B cell (primary cell): ENCODE data around the gene PIM1. TPM values are rescaled to one million over a fixed set of nuclear protein-coding genes. Genes with fewer than 3 reads are reported as not detected.

ENCODE experiments used
- ATAC-seq: fragments of 200-7000 bp; cut with Tn5 transposase; one replicate; pipeline ENCODE4 v1.10.0; 2021; ENCODE audit warnings: low read depth, mild to moderate bottlenecking, moderate number of reproducible peaks, moderate library complexity
- CTCF ChIA-PET: fragments of 350-600 bp; sonication (Branson Sonifier 250); formaldehyde crosslinking; loops from one replicate; lab custom pipeline; 2021; ENCODE audit warnings: antibody characterized with exemption, inconsistent platforms; lab: Charles Lee
- POLR2A ChIA-PET: fragments of 350-600 bp; sonication (Branson Sonifier 250); formaldehyde crosslinking; loops from one replicate; lab custom pipeline; 2021; ENCODE audit warnings: antibody characterized with exemption; lab: Charles Lee
- DNase-seq: peaks from one replicate; pipeline ENCODE4 v3.0.0; 2013
- H2AFZ ChIP-seq: 2 replicates; pipeline ENCODE4 v1.6.1; 2012; ENCODE audit warnings: mild to moderate bottlenecking, low read depth, low read length; ENCODE audit not compliant: insufficient read depth, poor library complexity, severe bottlenecking
- H3K27ac ChIP-seq, 2 donors: 1 replicate in 1 of 2; 2 replicates in 1 of 2; pipeline ENCODE4 v1.5.1; 2012 to 2013; ENCODE audit warnings: low read length in 2 of 2, mild to moderate bottlenecking in 2 of 2, moderate library complexity in 1 of 2
- H3K27me3 ChIP-seq, 4 experiments: fragments of 200-600 bp in 1 of 4; sonication (generic) in 1 of 4; replicated peaks in 1 of 4; 1 replicate in 2 of 4; 2 replicates in 2 of 4; pipeline versions ENCODE4 v1.6.1 to v1.7.0; 2013 to 2016; ENCODE audit warnings: low read length in 3 of 4, mild to moderate bottlenecking in 2 of 4, mixed read lengths in 1 of 4, moderate library complexity in 1 of 4; ENCODE audit not compliant: insufficient read depth in 4 of 4, control insufficient read depth in 3 of 4; ENCODE audit errors: control extremely low read depth in 1 of 4
- H3K36me3 ChIP-seq, 2 experiments: replicated peaks in 1 of 2; 1 replicate in 1 of 2; 2 replicates in 1 of 2; pipeline versions ENCODE4 v1.6.1 to v1.7.1; 2013; ENCODE audit warnings: low read length in 1 of 2; ENCODE audit not compliant: insufficient read depth in 2 of 2, control insufficient read depth in 1 of 2; ENCODE audit errors: control extremely low read depth in 1 of 2, extremely low read depth in 1 of 2
- H3K4me1 ChIP-seq, 2 donors: fragments of 200-600 bp in 1 of 2; sonication (generic) in 1 of 2; 1 replicate in 1 of 2; 2 replicates in 1 of 2; pipeline versions ENCODE4 v1.5.1 to v1.6.1; 2013 to 2017; ENCODE audit warnings: low read length in 2 of 2; ENCODE audit not compliant: control insufficient read depth in 2 of 2, insufficient read depth in 2 of 2
- H3K4me2 ChIP-seq: replicated peaks from 2 replicates; pipeline ENCODE3; 2012; ENCODE audit warnings: mild to moderate bottlenecking, low read depth, low read length; ENCODE audit not compliant: poor library complexity, severe bottlenecking
- H3K4me3 ChIP-seq, 5 experiments: fragments of 200-600 bp in 1 of 5; sonication (generic) in 1 of 5; 1 replicate in 3 of 5; 2 replicates in 2 of 5; pipeline versions ENCODE4 v1.5.1 to v1.7.0; 2011 to 2016; ENCODE audit warnings: low read length in 4 of 5, mild to moderate bottlenecking in 4 of 5, low read depth in 2 of 5, control low read depth in 1 of 5, moderate library complexity in 1 of 5; ENCODE audit not compliant: insufficient read depth in 1 of 5; ENCODE audit errors: control extremely low read depth in 1 of 5, extremely low read depth in 1 of 5
- H3K79me2 ChIP-seq: fragments of 200-600 bp; sonication (generic); one replicate; pipeline ENCODE4 v1.6.0; 2016; ENCODE audit warnings: low read length; ENCODE audit not compliant: control insufficient read depth, insufficient read depth
- H3K9ac ChIP-seq: fragments of 200-600 bp; sonication (generic); 2 replicates; pipeline ENCODE4 v1.6.1; 2017; ENCODE audit warnings: mild to moderate bottlenecking, low read length, moderate library complexity
- H3K9me3 ChIP-seq, 3 donors: one replicate each; pipeline versions ENCODE4 v1.6.1 to v1.7.1; 2013; ENCODE audit warnings: low read length in 2 of 3; ENCODE audit not compliant: control insufficient read depth in 2 of 3, insufficient read depth in 1 of 3; ENCODE audit errors: control extremely low read depth in 1 of 3
- H4K20me1 ChIP-seq: 2 replicates; pipeline ENCODE4 v1.6.0; 2012; ENCODE audit warnings: mild to moderate bottlenecking, low read length; ENCODE audit not compliant: insufficient read depth, control insufficient read depth, poor library complexity, severe bottlenecking
- H3K27ac Mint-ChIP-seq: one replicate; pipeline ENCODE4 v1.8.0; 2021; ENCODE audit warnings: mixed read lengths
- H3K27me3 Mint-ChIP-seq: one replicate; pipeline ENCODE4 v1.8.0; 2021; ENCODE audit warnings: mixed read lengths
- H3K4me1 Mint-ChIP-seq: one replicate; pipeline ENCODE4 v1.8.0; 2021; ENCODE audit warnings: mixed read lengths
- H3K4me3 Mint-ChIP-seq: one replicate; pipeline ENCODE4 v1.8.0; 2021; ENCODE audit warnings: mixed read lengths
- H3K9me3 Mint-ChIP-seq: one replicate; pipeline ENCODE4 v1.8.0; 2022; ENCODE audit warnings: mixed read lengths; ENCODE audit not compliant: insufficient read depth
- CTCF ChIP-seq: fragments of 200-600 bp; IDR thresholded peaks from one replicate; pipeline ENCODE4 v1.8.0; 2022; ENCODE audit warnings: antibody characterized with exemption, mild to moderate bottlenecking
- EZH2 ChIP-seq: IDR thresholded peaks from 2 replicates; pipeline ENCODE4 v1.6.1; 2012; ENCODE audit warnings: borderline replicate concordance, low read depth, mild to moderate bottlenecking, moderate library complexity, low read length; ENCODE audit not compliant: insufficient read depth, poor library complexity, severe bottlenecking
- WGBS: methylation state at CpG from one replicate; pipeline ENCODE4 v1.1.5; 2013; ENCODE audit warnings: missing lambda C conversion rate; ENCODE audit not compliant: insufficient coverage; 5-methylcytosine and 5-hydroxymethylcytosine counted together
- intact Hi-C: fragments of 100-400 bp; cut with micrococcal nuclease; formaldehyde crosslinking; loops from one replicate; pipeline ENCODE4 v1.10.0; 2022
- polyA plus RNA-seq: library from polyadenylated mRNA; depleted of rRNA; stranded (reverse); fragments of >200 nt; gene quantifications from 2 replicates; pipeline ENCODE4 v1.2.3, GENCODE V29; 2012
- total RNA-seq, 2 donors: library from RNA; stranded (reverse); fragments of 120-200 nt in 1 of 2; gene quantifications; 1 replicate in 1 of 2; 2 replicates in 1 of 2; pipeline versions ENCODE4 v1.2.3 to v1.2.4, GENCODE V29; 2013 to 2022

Gene PIM1
- total and polyA plus RNA-seq, 2 donors (not counting 1 experiment from before 2014, with no cell fraction given), result 13.6 to 102 TPM

DNA sequence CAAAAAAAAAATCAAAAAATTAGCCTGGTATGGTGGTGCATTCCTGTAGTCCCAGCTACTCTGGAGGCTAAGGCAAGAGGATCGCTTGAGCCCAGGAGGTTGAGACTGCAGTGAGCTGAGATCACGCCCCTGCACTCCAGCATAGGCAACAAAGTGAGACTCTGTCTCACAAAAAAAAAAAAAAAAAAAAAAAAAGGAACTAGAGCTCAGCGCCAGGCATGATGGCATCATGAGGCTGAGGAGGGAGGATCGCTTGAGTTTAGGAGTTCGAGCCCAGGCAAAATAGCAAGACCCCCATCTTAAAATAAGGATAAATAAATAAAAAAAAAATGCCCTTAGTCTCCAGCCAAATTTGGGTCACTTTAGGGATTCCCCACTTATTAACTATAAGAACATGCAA lies 40.4 kb upstream of the PIM1 start:
- POLR2A ChIA-PET, result interaction anchor here (0.6 to 1.6 kb wide), 3 partner anchors 16 to 63 kb away, joined by 3 to 5 read pairs (median 5); no protein-coding TSS in a partner anchor
- TF ChIP-seq EZH2, result no peak
- TF ChIP-seq CTCF, result no peak

GRCh38 chr6:37130704-37131103 lies 39.2 kb upstream of the PIM1 start:
- H2AFZ ChIP-seq, result no peak overlapping the region
- Mint-ChIP-seq H3K27me3 (peaks cover 3% of the 10 kb centered on the region), H3K27ac (no peak overlapping the region), H3K4me1 (peaks cover 3% of the 10 kb centered on the region), H3K9me3 (no peaks in the 10 kb centered on the region), H3K4me3 (no peak overlapping the region)
- H3K36me3 ChIP-seq, result no peaks in the 10 kb centered on the region
- no peaks in the 10 kb centered on the region for H3K79me2 ChIP-seq
- POLR2A ChIA-PET, result interaction anchor here (0.6 to 0.9 kb wide), 2 partner anchors 10 to 20 kb away, joined by 3 to 9 read pairs; no protein-coding TSS in a partner anchor
- intact Hi-C loops, result no loop called here
- no peak overlapping the region for H3K4me3 ChIP-seq
- CTCF ChIA-PET, result interaction anchor here (0.6 to 1.3 kb wide), 2 partner anchors 80 to 113 kb away, joined by 3 to 4 read pairs; no protein-coding TSS in a partner anchor
- DNase-seq, result no peak
- no peaks in the 10 kb centered on the region for H3K4me1 ChIP-seq
- no peaks in the 10 kb centered on the region for H3K9me3 ChIP-seq
- no peak overlapping the region for H3K9ac ChIP-seq
- ATAC-seq, result no peak
- H4K20me1 ChIP-seq, result no peaks in the 10 kb centered on the region
- H3K4me2 ChIP-seq, result no peak overlapping the region
- no peak for TF ChIP-seq CTCF
- TF ChIP-seq EZH2, result no peak
- H3K27me3 ChIP-seq, result peaks cover 0 to 3% (median 0%) of the 10 kb centered on the region in 4 experiments
- no CpG with 5 or more reads among the region's 3 CpGs for WGBS
- H3K27ac ChIP-seq, result no peak overlapping the region

More for the DNA sequence above, 40.4 kb upstream of the PIM1 start:
- Histone ChIP-seq H3K9ac (no peak overlapping the region), H3K9me3 (no peaks in the 10 kb centered on the region), H3K4me3 (no peak overlapping the region), H3K4me1 (no peaks in the 10 kb centered on the region), H3K27me3 (peaks cover 0 to 11% (median 0%) of the 10 kb centered on the region in 4 experiments), H3K4me2 (no peak overlapping the region), H2AFZ (no peak overlapping the region), H4K20me1 (no peaks in the 10 kb centered on the region), H3K36me3 (no peaks in the 10 kb centered on the region), H3K27ac (no peak overlapping the region), H3K79me2 (no peaks in the 10 kb centered on the region)
- intact Hi-C loops, result no loop called here
- H3K4me3 Mint-ChIP-seq, result no peak overlapping the region
- no peak for ATAC-seq
- no peaks in the 10 kb centered on the region for H3K9me3 Mint-ChIP-seq
- CTCF ChIA-PET, result interaction anchor here (1.0 kb wide), 1 partner anchor 100 kb away, joined by 3 read pairs; no protein-coding TSS in a partner anchor
- no peak for DNase-seq
- H3K4me1 Mint-ChIP-seq, result peaks cover 3% of the 10 kb centered on the region
- no CpG with 5 or more reads among the region's 5 CpGs for WGBS
- no peak overlapping the region for H3K27ac Mint-ChIP-seq
- peaks cover 4% of the 10 kb centered on the region for H3K27me3 Mint-ChIP-seq
